Activated naive CD8-positive, alpha-beta T cell treated with anti-CD3 and anti-CD28 coated beads, Interleukin-2, amount 10 ng/mL, durations not matched to agents 7 days and 5 days (primary cell): ENCODE measurements around the gene TSHZ2. TPM values are rescaled to one million over a fixed set of nuclear protein-coding genes. Genes with fewer than 3 reads are reported as not detected.

ENCODE experiments used
- ATAC-seq: fragments of 150-1000 bp; cut with Tn5 transposase; one replicate; pipeline ENCODE4 v1.10.0; 2021; ENCODE audit warnings: low read depth, moderate library complexity
- POLR2A ChIA-PET: fragments of 350-600 bp; sonication (Branson Sonifier 250); formaldehyde crosslinking; loops from one replicate; lab custom pipeline; 2021; ENCODE audit warnings: antibody characterized with exemption; lab: Charles Lee
- DNase-seq: peaks from one replicate; pipeline ENCODE4 v3.0.0; 2021
- H3K27ac Mint-ChIP-seq: one replicate; pipeline ENCODE4 v1.8.0; 2022; ENCODE audit warnings: mild to moderate bottlenecking, mixed read lengths
- H3K27me3 Mint-ChIP-seq: one replicate; pipeline ENCODE4 v1.8.0; 2022; ENCODE audit warnings: mild to moderate bottlenecking, moderate library complexity, mixed read lengths
- H3K36me3 Mint-ChIP-seq: one replicate; pipeline ENCODE4 v1.8.0; 2021; ENCODE audit warnings: mild to moderate bottlenecking, mixed read lengths
- H3K4me1 Mint-ChIP-seq: one replicate; pipeline ENCODE4 v1.8.0; 2021; ENCODE audit warnings: mixed read lengths
- H3K4me3 Mint-ChIP-seq: one replicate; pipeline ENCODE4 v1.8.0; 2022; ENCODE audit warnings: mild to moderate bottlenecking, moderate library complexity, mixed read lengths
- H3K9me3 Mint-ChIP-seq: one replicate; pipeline ENCODE4 v1.8.0; 2021; ENCODE audit warnings: mixed read lengths
- total RNA-seq, 2 experiments: library from RNA; stranded (reverse); gene quantifications; one replicate each; pipeline ENCODE4 v1.2.3, GENCODE V29; 2021

The TSHZ2 gene
- total RNA-seq, 2 experiments from 2014 or later = 0.44 to 0.54 TPM

GRCh38 chr20:53072923-53073579 lies 100.9 kb downstream of the TSHZ2 start:
- ATAC-seq = no peak
- POLR2A ChIA-PET = no interaction called here

DNA sequence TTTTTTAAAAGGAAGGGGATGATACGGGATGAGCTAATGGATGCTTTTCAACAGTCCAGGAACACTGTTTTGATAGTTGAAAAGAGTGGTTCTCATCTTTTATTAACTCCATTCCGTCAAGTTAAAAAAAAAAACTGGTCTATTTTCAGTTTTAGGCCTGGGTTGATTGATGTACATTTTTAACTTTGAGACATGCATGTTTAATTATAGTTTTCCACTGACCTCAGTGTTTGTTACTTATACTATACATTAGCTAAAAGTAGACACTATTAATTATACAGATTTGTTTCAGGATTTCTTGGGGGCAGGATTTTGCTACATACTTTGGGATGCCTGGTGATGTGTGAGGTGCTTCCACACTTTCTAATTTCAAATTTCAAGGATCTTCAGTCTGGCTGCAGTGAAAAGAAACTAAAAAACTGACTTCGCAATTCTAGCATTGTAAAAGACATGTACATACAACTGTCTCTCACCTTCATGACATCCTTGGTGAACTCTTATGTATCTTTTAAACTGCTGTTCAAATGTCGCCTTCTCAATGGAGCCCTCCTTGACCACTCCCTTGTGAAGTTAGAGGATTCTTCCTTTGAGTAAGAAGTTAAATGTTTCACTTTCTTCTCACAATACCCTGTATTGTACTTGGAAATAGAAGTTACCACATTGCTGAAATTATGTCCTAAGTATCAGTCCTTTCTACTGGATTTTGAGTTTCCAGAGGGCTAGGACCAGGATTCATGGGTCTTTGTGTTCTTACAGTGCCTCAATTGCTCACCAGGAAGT lies 101.7 kb downstream of the TSHZ2 start:
- DNase-seq = no peak
- no peaks in the 10 kb centered on the region for H3K4me1 Mint-ChIP-seq
- H3K36me3 Mint-ChIP-seq = no peaks in the 10 kb centered on the region
- no peak overlapping the region for H3K27ac Mint-ChIP-seq
- no peaks in the 10 kb centered on the region for H3K9me3 Mint-ChIP-seq
- no peak overlapping the region for H3K4me3 Mint-ChIP-seq
- POLR2A ChIA-PET = no interaction called here
- no peak for ATAC-seq
- H3K27me3 Mint-ChIP-seq = peaks cover 7% of the 10 kb centered on the region

More at GRCh38 chr20:53072923-53073579, 100.9 kb downstream of the TSHZ2 start:
- Mint-ChIP-seq H3K27ac (peak overlapping the region; percentile 10), H3K36me3 (no peaks in the 10 kb centered on the region), H3K27me3 (peaks cover 7% of the 10 kb centered on the region), H3K4me1 (no peaks in the 10 kb centered on the region), H3K9me3 (no peaks in the 10 kb centered on the region), H3K4me3 (no peak overlapping the region)
- no peak for DNase-seq

DNA sequence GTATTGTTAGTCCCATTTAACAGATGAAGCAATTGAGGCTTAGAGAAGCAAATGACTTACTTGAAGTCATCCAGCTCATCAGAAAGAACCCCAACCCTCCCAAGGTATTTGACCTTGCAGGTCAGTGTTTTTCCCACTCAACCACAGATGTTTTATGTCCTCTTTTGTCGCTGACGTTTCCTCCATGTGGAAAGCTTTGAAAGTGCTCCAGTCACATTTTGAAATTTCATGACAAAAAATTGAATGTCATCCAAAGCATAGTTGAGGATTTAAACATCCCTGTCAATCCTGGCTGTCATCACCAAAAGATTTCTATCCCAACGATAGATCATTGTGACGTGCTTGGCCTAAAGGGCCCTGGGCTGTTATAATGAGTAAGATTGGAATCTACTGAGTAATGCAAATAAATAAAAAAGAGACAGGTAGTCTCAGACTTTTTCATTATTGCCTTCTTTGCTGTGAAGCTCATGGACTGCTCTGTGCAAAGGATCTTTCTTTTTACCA lies 102.7 kb downstream of the TSHZ2 start:
- DNase-seq = no peak
- ATAC-seq = no peak
- Mint-ChIP-seq H3K36me3 (no peaks in the 10 kb centered on the region), H3K27me3 (peaks cover 5% of the 10 kb centered on the region), H3K9me3 (no peaks in the 10 kb centered on the region), H3K27ac (no peak overlapping the region), H3K4me3 (no peak overlapping the region), H3K4me1 (no peaks in the 10 kb centered on the region)
- POLR2A ChIA-PET = no interaction called here

DNA sequence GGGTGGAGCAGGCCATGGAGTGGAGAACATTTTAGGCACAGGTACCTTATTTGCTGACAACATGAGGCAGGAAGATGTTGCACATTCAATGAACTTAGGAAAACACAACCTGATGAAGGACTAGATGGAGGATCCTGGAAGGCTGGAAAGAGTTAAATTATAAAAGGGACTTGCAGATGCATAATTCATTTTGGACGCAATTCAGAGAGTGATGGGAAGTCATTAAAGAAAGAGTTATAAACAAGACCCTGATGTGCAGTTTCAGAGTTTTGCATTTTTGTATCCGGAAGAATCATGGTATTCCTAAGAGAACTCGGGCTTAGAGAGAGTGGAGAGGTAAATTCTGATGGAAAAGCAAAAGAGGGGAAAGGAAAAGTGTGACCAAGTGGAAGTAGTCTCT lies 104.5 kb downstream of the TSHZ2 start:
- peaks cover 3% of the 10 kb centered on the region for H3K4me1 Mint-ChIP-seq
- peaks cover 3% of the 10 kb centered on the region for H3K27me3 Mint-ChIP-seq
- DNase-seq = no peak
- POLR2A ChIA-PET = no interaction called here
- no peak overlapping the region for H3K27ac Mint-ChIP-seq
- H3K36me3 Mint-ChIP-seq = no peaks in the 10 kb centered on the region
- H3K4me3 Mint-ChIP-seq = no peak overlapping the region
- ATAC-seq = no peak
- no peaks in the 10 kb centered on the region for H3K9me3 Mint-ChIP-seq

GRCh38 chr20:53077373-53078205 lies 105.4 kb downstream of the TSHZ2 start:
- POLR2A ChIA-PET = no interaction called here
- no peak for DNase-seq
- no peak for ATAC-seq
- H3K36me3 Mint-ChIP-seq = no peaks in the 10 kb centered on the region
- H3K9me3 Mint-ChIP-seq = no peaks in the 10 kb centered on the region
- H3K4me1 Mint-ChIP-seq = peaks cover 3% of the 10 kb centered on the region
- H3K27ac Mint-ChIP-seq = no peak overlapping the region
- no peak overlapping the region for H3K4me3 Mint-ChIP-seq
- peaks cover 3% of the 10 kb centered on the region for H3K27me3 Mint-ChIP-seq

DNA sequence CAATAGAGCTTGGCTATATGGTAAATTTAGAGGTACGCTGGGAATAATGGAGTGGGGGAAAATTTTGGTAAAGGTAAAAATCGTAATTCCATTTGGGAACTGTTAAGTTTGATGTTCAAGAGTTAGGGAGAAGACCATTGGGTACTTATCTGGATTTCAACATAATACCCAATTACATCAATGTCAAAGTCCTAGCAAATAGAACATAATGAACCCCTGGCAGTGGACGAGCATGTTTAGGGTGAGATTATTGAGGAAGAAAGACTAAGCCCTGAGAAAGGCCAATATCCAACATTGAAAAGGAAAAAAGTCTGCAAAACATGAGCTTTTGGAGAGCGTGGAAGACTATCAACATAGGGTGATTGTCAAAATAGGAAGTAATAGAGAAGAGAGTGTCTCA lies 106.6 kb downstream of the TSHZ2 start:
- Mint-ChIP-seq H3K36me3 (no peaks in the 10 kb centered on the region), H3K4me1 (peaks cover 3% of the 10 kb centered on the region), H3K4me3 (no peak overlapping the region), H3K9me3 (no peaks in the 10 kb centered on the region), H3K27ac (no peak overlapping the region), H3K27me3 (no peaks in the 10 kb centered on the region)
- ATAC-seq (no peak), DNase-seq (no peak)
- POLR2A ChIA-PET = no interaction called here

GRCh38 chr20:53079261-53079691 lies 107.1 kb downstream of the TSHZ2 start:
- no peak for DNase-seq
- no peak for ATAC-seq
- H3K27ac Mint-ChIP-seq = no peak overlapping the region
- no peaks in the 10 kb centered on the region for H3K36me3 Mint-ChIP-seq
- no peaks in the 10 kb centered on the region for H3K27me3 Mint-ChIP-seq
- no peaks in the 10 kb centered on the region for H3K9me3 Mint-ChIP-seq
- peaks cover 3% of the 10 kb centered on the region for H3K4me1 Mint-ChIP-seq
- POLR2A ChIA-PET = no interaction called here
- H3K4me3 Mint-ChIP-seq = no peak overlapping the region

DNA sequence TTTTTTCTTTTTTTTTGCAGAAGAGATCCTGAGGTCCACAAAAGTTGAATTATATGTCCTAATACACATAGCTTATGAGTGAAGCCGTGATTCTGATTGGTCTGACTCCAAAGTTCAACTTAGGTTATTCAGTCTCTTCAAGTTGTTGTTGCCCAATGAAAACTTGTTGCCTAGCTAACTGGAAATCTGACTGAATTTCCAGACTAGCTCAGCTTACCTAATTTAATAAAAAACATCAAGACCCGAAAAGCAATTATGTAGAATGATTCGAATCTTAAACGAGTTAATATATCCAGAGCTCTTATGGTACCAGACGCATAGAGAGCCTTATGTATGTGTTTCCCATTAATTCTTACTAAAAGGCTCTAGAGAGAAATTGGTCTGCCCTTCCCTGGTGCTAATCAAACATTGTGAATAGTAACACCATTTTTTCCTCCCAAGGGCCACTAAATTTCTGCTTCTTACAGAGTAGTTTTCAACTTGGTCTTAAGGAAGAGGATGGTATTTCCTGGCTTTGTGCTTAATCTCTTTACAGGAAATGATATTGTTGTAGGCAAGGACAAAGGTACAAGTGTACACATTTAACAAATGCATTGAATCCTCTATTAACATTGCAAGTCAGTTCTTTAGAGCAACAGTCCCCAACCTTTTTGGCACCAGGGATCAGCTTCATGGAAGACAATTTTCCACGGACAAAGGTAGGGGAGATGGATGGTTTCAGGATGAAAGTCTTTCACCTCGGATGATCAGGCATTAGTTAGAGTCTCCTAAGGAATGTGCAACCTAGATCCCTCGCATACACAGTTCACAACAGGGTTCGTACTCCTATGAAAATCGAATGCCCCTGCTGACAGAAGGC lies 107.9 kb downstream of the TSHZ2 start:
- Mint-ChIP-seq H3K27ac (no peak overlapping the region), H3K36me3 (no peaks in the 10 kb centered on the region), H3K4me1 (peaks cover 3% of the 10 kb centered on the region), H3K4me3 (no peak overlapping the region), H3K9me3 (no peaks in the 10 kb centered on the region), H3K27me3 (no peaks in the 10 kb centered on the region)
- POLR2A ChIA-PET = no interaction called here
- no peak for DNase-seq
- ATAC-seq = no peak

DNA sequence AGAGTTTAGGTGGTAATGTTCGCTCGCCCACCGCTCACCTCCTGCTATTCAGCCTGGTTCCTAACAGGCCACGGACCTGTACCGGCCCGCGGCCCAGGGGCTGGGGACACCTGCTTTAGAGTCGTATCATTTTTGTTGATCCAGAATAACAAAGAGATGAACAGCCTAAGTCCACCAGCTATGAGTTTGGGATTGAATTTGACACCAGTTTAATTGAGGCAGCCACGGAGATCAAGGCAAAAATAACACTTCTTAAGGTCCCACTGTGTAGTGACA lies 108.5 kb downstream of the TSHZ2 start:
- H3K27me3 Mint-ChIP-seq = no peaks in the 10 kb centered on the region
- POLR2A ChIA-PET = no interaction called here
- no peak overlapping the region for H3K27ac Mint-ChIP-seq
- DNase-seq = no peak
- no peak for ATAC-seq
- H3K36me3 Mint-ChIP-seq = no peaks in the 10 kb centered on the region
- H3K4me3 Mint-ChIP-seq = no peak overlapping the region
- H3K4me1 Mint-ChIP-seq = peaks cover 3% of the 10 kb centered on the region
- H3K9me3 Mint-ChIP-seq = no peaks in the 10 kb centered on the region

GRCh38 chr20:53080969-53081871 lies 109.1 kb downstream of the TSHZ2 start:
- H3K27ac Mint-ChIP-seq = no peak overlapping the region
- H3K9me3 Mint-ChIP-seq = no peaks in the 10 kb centered on the region
- no peaks in the 10 kb centered on the region for H3K36me3 Mint-ChIP-seq
- POLR2A ChIA-PET = no interaction called here
- ATAC-seq (no peak), DNase-seq (no peak)
- H3K4me1 Mint-ChIP-seq = peaks cover 3% of the 10 kb centered on the region
- H3K4me3 Mint-ChIP-seq = no peak overlapping the region
- H3K27me3 Mint-ChIP-seq = no peaks in the 10 kb centered on the region

- Mint-ChIP-seq H3K27me3 (no peaks in the 10 kb centered on the region), H3K27ac (no peak overlapping the region), H3K4me1 (peaks cover 3% of the 10 kb centered on the region), H3K36me3 (no peaks in the 10 kb centered on the region), H3K9me3 (peaks cover 1% of the 10 kb centered on the region), H3K4me3 (no peak overlapping the region)
- ATAC-seq (no peak), DNase-seq (no peak)
- POLR2A ChIA-PET = no interaction called here
Measured at GRCh38 chr20:53081916-53082863, 110.0 kb downstream of the TSHZ2 start.
